IMR-90 (cell line): ENCODE measurements around the gene MINDY3.

ENCODE experiments used
- BHLHE40 ChIP-seq: fragments of 150-350 bp; IDR thresholded peaks from 2 replicates; pipeline ENCODE4 v1.6.1; 2016; ENCODE audit warnings: mild to moderate bottlenecking, low read depth, low read length
- CEBPB ChIP-seq: IDR thresholded peaks from 2 replicates; pipeline ENCODE4 v1.6.1; 2012; ENCODE audit warnings: low read depth, low read length, improper control_type of control experiment
- CTCF ChIP-seq: conservative IDR thresholded peaks from 2 replicates; pipeline ENCODE4 v1.5.1; 2012; ENCODE audit warnings: mild to moderate bottlenecking, low read depth, low read length, improper control_type of control experiment
- ELK1 ChIP-seq: fragments of 150-350 bp; IDR thresholded peaks from 2 replicates; pipeline ENCODE4 v1.6.1; 2016; ENCODE audit warnings: low read depth, mild to moderate bottlenecking, low read length, moderate library complexity, borderline replicate concordance
- FOS ChIP-seq: fragments of 150-350 bp; IDR thresholded peaks from 2 replicates; pipeline ENCODE4 v1.6.1; 2016; ENCODE audit warnings: low read depth, low read length
- MAFK ChIP-seq: IDR thresholded peaks from 2 replicates; pipeline ENCODE4 v1.6.1; 2012; ENCODE audit warnings: low read depth, low read length, improper control_type of control experiment
- MXI1 ChIP-seq: IDR thresholded peaks from 2 replicates; pipeline ENCODE4 v1.6.1; 2012; ENCODE audit warnings: low read depth, mild to moderate bottlenecking, low read length, moderate library complexity, borderline replicate concordance
- POLR2A ChIP-seq: IDR thresholded peaks from 2 replicates; pipeline ENCODE4 v1.6.1; 2012; ENCODE audit warnings: mild to moderate bottlenecking, low read depth, low read length
- RAD21 ChIP-seq: IDR thresholded peaks from 2 replicates; pipeline ENCODE4 v1.6.1; 2012; ENCODE audit warnings: low read length, improper control_type of control experiment
- RCOR1 ChIP-seq: IDR thresholded peaks from 2 replicates; pipeline ENCODE4 v1.6.1; 2012; ENCODE audit warnings: mild to moderate bottlenecking, low read length, improper control_type of control experiment; ENCODE audit not compliant: insufficient replicate concordance
- RFX5 ChIP-seq: IDR thresholded peaks from 2 replicates; pipeline ENCODE4 v1.8.0; 2012; ENCODE audit warnings: low read depth, mild to moderate bottlenecking, low read length, moderate library complexity
- SMC3 ChIP-seq: fragments of 150-350 bp; IDR thresholded peaks from 2 replicates; pipeline ENCODE4 v1.6.1; 2016; ENCODE audit warnings: low read depth, mild to moderate bottlenecking, antibody characterized with exemption, low read length, moderate library complexity
- USF2 ChIP-seq: fragments of 150-350 bp; IDR thresholded peaks from 2 replicates; pipeline ENCODE4 v1.6.1; 2017; ENCODE audit warnings: mild to moderate bottlenecking, antibody characterized with exemption, low read length, low read depth

- TF ChIP-seq RAD21: no peak
- no peak for TF ChIP-seq POLR2A
- TF ChIP-seq CTCF: no peak
- TF ChIP-seq ELK1: no peak
- TF ChIP-seq SMC3: no peak
- no peak for TF ChIP-seq USF2
- no peak for TF ChIP-seq RFX5
- no peak for TF ChIP-seq RCOR1
- TF ChIP-seq FOS: no peak
- no peak for TF ChIP-seq BHLHE40
- no peak for TF ChIP-seq CEBPB
- no peak for TF ChIP-seq MXI1
- TF ChIP-seq MAFK: no peak
These were observed 4.1 kb upstream of the MINDY3 start for GRCh38 chr10:15864419-15864818.
